Hepatocyte (in vitro differentiated cells): ENCODE measurements around the gene MACF1. TPM values are rescaled to one million over a fixed set of nuclear protein-coding genes. Genes with fewer than 3 reads are reported as not detected.

Experiments
- DNase-seq: peaks from one replicate; pipeline ENCODE4 v3.0.0-alpha.2; 2016; ENCODE audit warnings: low spot score
- H2AFZ ChIP-seq: fragments of 200-600 bp; sonication (generic); 2 replicates; pipeline ENCODE4 v1.6.0; 2016; ENCODE audit warnings: antibody characterized with exemption, mild to moderate bottlenecking
- H3K27ac ChIP-seq: fragments of 200-600 bp; sonication (generic); 2 replicates; pipeline ENCODE4 v1.5.1; 2016; ENCODE audit warnings: mild to moderate bottlenecking
- H3K27me3 ChIP-seq: fragments of 200-600 bp; sonication (generic); 2 replicates; pipeline ENCODE4 v1.6.1; 2016
- H3K36me3 ChIP-seq: fragments of 200-600 bp; sonication (generic); replicated peaks from 2 replicates; pipeline ENCODE4 v1.5.1; 2016; ENCODE audit warnings: low read depth; ENCODE audit not compliant: insufficient read depth
- H3K4me1 ChIP-seq: fragments of 200-600 bp; sonication (generic); 2 replicates; pipeline ENCODE4 v1.5.1; 2016; ENCODE audit warnings: mild to moderate bottlenecking, moderate library complexity; ENCODE audit not compliant: insufficient read depth
- H3K4me2 ChIP-seq: fragments of 200-600 bp; sonication (generic); 2 replicates; pipeline ENCODE4 v1.6.0; 2016
- H3K4me3 ChIP-seq: fragments of 200-600 bp; sonication (generic); 2 replicates; pipeline ENCODE4 v1.5.1; 2016; ENCODE audit warnings: mild to moderate bottlenecking
- H3K79me2 ChIP-seq: fragments of 200-600 bp; sonication (generic); 2 replicates; pipeline ENCODE4 v1.6.0; 2017; ENCODE audit warnings: mild to moderate bottlenecking
- H3K9me2 ChIP-seq: fragments of 200-600 bp; sonication (generic); replicated peaks from 2 replicates; pipeline ENCODE4 v1.6.0; 2017; ENCODE audit warnings: mild to moderate bottlenecking; ENCODE audit not compliant: insufficient read depth
- H3K9me3 ChIP-seq: fragments of 200-600 bp; sonication (generic); 2 replicates; pipeline ENCODE4 v1.5.1; 2016; ENCODE audit warnings: low read depth, mild to moderate bottlenecking
- H4K20me1 ChIP-seq: fragments of 200-600 bp; sonication (generic); 2 replicates; pipeline ENCODE4 v1.6.0; 2016; ENCODE audit warnings: mild to moderate bottlenecking; ENCODE audit not compliant: insufficient read depth, poor library complexity, severe bottlenecking
- EZH2 ChIP-seq: fragments of 200-600 bp; sonication (generic); IDR thresholded peaks from 2 replicates; pipeline ENCODE4 v1.6.1; 2016; ENCODE audit warnings: antibody characterized with exemption, mild to moderate bottlenecking, borderline replicate concordance
- EZH2phosphoT487 ChIP-seq: fragments of 200-600 bp; sonication (generic); IDR thresholded peaks from one replicate; pipeline ENCODE4 v1.6.1; 2018; ENCODE audit warnings: antibody characterized with exemption, mild to moderate bottlenecking, low read depth, moderate library complexity; ENCODE audit not compliant: unreplicated experiment, severe bottlenecking
- WGBS: methylation state at CpG from one replicate; pipeline ENCODE4 v1.1.6; 2016; ENCODE audit warnings: low lambda C conversion rate; ENCODE audit errors: missing lambda C conversion rate; 5-methylcytosine and 5-hydroxymethylcytosine counted together
- polyA plus RNA-seq: library from polyadenylated mRNA; unstranded; fragments of >200 nt; fragmentation: Nextera tagmentation; extraction: Ambion mirVana; gene quantifications from 2 replicates; pipeline ENCODE4 v1.2.1, GENCODE V29; 2016
- total RNA-seq: library from RNA; depleted of rRNA; stranded (reverse); fragments of >200 nt; gene quantifications from 2 replicates; pipeline ENCODE4 v1.2.3, GENCODE V29; 2014
- TF ChIP-seq, protein P1 (sequence below): fragments of 200-600 bp; sonication (generic); IDR thresholded peaks from 2 replicates; pipeline ENCODE4 v1.5.1; 2016; ENCODE audit warnings: antibody characterized with exemption, mild to moderate bottlenecking; ENCODE audit not compliant: poor library complexity

Gene MACF1
- total and polyA plus RNA-seq, 2 experiments from 2014 or later, result 47.1 to 136 TPM

DNA sequence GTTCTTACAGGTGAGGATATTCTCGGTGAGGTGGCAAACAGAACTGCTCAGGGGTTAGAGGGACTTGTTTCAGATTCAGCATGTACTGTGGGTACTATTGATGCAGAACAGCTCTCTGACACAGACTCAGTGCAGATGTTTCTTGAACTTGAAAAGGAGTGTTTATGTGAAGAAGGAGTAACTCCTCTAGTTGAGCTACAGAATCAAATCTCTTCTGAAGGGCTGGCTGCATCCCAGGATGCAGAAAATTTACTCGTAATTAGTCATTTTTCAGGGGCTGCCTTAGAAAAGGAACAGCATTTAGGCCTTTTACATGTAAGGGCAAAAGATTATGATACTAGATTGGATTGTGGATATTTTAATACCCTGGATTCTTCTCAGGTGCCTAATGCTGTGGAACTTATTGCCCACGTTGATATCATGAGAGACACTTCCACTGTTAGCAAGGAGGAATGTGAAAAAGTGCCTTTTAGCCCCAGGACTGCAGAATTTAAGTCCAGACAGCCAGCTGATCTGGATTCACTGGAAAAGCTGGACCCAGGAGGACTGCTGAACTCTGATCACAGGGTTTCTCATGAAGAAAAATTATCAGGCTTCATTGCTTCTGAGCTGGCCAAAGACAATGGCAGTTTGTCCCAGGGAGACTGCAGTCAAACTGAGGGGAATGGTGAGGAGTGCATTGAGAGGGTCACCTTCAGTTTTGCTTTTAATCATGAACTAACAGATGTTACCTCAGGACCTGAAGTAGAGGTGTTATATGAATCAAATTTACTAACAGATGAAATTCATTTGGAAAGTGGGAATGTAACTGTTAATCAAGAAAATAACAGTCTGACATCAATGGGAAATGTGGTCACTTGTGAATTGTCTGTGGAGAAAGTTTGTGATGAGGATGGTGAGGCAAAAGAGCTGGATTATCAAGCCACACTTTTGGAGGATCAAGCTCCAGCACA, 207.3 kb downstream of the MACF1 start:
- DNase-seq, result no peak
- H4K20me1 ChIP-seq, result peaks cover 42% of the 10 kb centered on the region
- H3K9me2 ChIP-seq, result no peaks in the 10 kb centered on the region
- H3K36me3 ChIP-seq, result no peaks in the 10 kb centered on the region
- H3K79me2 ChIP-seq, result peaks cover 61% of the 10 kb centered on the region
- H3K27me3 ChIP-seq, result no peaks in the 10 kb centered on the region
- no peak overlapping the region for H3K4me3 ChIP-seq
- no peak overlapping the region for H2AFZ ChIP-seq
- TF ChIP-seq, protein P1, sequence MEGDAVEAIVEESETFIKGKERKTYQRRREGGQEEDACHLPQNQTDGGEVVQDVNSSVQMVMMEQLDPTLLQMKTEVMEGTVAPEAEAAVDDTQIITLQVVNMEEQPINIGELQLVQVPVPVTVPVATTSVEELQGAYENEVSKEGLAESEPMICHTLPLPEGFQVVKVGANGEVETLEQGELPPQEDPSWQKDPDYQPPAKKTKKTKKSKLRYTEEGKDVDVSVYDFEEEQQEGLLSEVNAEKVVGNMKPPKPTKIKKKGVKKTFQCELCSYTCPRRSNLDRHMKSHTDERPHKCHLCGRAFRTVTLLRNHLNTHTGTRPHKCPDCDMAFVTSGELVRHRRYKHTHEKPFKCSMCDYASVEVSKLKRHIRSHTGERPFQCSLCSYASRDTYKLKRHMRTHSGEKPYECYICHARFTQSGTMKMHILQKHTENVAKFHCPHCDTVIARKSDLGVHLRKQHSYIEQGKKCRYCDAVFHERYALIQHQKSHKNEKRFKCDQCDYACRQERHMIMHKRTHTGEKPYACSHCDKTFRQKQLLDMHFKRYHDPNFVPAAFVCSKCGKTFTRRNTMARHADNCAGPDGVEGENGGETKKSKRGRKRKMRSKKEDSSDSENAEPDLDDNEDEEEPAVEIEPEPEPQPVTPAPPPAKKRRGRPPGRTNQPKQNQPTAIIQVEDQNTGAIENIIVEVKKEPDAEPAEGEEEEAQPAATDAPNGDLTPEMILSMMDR, result no peak
- no peak for TF ChIP-seq EZH2
- TF ChIP-seq EZH2phosphoT487, result no peak
- no peaks in the 10 kb centered on the region for H3K9me3 ChIP-seq
- WGBS, result 71% methylated on average over 3 of the region's 3 CpGs
- no peak overlapping the region for H3K27ac ChIP-seq
- peaks cover 36% of the 10 kb centered on the region for H3K4me1 ChIP-seq
- H3K4me2 ChIP-seq, result peak overlapping the region; percentile 81

DNA sequence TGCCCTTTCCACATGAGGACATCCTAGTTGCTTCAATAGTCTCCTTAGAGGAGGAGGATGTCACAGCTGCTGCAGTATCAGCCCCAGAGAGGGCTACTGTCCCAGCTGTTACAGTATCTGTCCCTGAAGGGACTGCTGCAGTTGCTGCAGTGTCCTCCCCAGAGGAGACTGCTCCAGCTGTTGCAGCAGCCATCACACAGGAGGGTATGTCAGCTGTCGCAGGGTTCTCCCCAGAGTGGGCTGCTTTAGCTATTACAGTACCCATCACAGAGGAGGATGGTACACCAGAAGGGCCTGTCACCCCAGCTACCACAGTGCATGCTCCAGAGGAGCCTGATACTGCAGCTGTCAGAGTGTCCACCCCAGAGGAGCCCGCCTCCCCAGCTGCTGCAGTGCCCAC, 208.4 kb downstream of the MACF1 start:
- H3K9me3 ChIP-seq, result no peaks in the 10 kb centered on the region
- no peaks in the 10 kb centered on the region for H3K27me3 ChIP-seq
- no peaks in the 10 kb centered on the region for H3K9me2 ChIP-seq
- peaks cover 44% of the 10 kb centered on the region for H4K20me1 ChIP-seq
- no peaks in the 10 kb centered on the region for H3K36me3 ChIP-seq
- peaks cover 65% of the 10 kb centered on the region for H3K79me2 ChIP-seq
- peaks cover 29% of the 10 kb centered on the region for H3K4me1 ChIP-seq
- DNase-seq, result no peak
- H3K4me2 ChIP-seq, result no peak overlapping the region
- WGBS, result 100% methylated on average over 2 of the region's 2 CpGs
- no peak overlapping the region for H3K27ac ChIP-seq
- no peak overlapping the region for H3K4me3 ChIP-seq
- no peak overlapping the region for H2AFZ ChIP-seq
- TF ChIP-seq EZH2phosphoT487 (no peak), EZH2 (no peak)
- TF ChIP-seq, protein P1, result no peak

DNA sequence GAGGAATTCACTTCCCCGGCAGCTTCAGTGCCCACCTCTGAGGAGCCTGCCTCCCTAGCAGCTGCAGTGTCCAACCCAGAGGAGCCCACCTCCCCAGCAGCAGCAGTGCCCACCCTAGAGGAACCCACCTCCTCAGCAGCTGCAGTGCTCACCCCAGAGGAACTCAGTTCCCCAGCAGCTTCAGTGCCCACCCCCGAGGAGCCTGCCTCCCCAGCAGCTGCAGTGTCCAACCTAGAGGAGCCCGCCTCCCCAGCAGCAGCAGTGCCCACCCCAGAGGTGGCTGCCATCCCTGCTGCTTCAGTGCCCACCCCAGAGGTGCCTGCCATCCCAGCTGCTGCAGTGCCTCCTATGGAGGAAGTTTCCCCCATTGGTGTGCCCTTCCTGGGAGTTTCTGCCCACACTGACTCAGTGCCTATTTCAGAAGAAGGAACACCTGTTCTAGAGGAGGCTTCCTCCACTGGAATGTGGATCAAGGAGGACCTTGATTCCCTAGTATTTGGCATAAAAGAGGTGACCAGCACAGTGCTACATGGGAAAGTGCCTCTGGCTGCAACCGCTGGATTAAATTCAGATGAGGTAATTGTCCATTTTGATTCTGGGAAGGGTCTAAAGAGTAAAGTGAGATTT, 209.5 kb downstream of the MACF1 start:
- Histone ChIP-seq H3K4me3 (no peak overlapping the region), H3K27me3 (no peaks in the 10 kb centered on the region), H4K20me1 (peaks cover 46% of the 10 kb centered on the region), H2AFZ (no peak overlapping the region), H3K9me2 (no peaks in the 10 kb centered on the region), H3K27ac (no peak overlapping the region), H3K9me3 (no peaks in the 10 kb centered on the region), H3K4me1 (peaks cover 26% of the 10 kb centered on the region), H3K79me2 (peaks cover 76% of the 10 kb centered on the region), H3K4me2 (peak overlapping the region; percentile 8), H3K36me3 (no peaks in the 10 kb centered on the region)
- 91% methylated on average over 4 of the region's 4 CpGs for WGBS
- TF ChIP-seq, protein P1, result no peak
- TF ChIP-seq EZH2phosphoT487 (no peak), EZH2 (no peak)
- no peak for DNase-seq
